ENCODE results near the gene PLP2.

PLP2 gene

DNA sequence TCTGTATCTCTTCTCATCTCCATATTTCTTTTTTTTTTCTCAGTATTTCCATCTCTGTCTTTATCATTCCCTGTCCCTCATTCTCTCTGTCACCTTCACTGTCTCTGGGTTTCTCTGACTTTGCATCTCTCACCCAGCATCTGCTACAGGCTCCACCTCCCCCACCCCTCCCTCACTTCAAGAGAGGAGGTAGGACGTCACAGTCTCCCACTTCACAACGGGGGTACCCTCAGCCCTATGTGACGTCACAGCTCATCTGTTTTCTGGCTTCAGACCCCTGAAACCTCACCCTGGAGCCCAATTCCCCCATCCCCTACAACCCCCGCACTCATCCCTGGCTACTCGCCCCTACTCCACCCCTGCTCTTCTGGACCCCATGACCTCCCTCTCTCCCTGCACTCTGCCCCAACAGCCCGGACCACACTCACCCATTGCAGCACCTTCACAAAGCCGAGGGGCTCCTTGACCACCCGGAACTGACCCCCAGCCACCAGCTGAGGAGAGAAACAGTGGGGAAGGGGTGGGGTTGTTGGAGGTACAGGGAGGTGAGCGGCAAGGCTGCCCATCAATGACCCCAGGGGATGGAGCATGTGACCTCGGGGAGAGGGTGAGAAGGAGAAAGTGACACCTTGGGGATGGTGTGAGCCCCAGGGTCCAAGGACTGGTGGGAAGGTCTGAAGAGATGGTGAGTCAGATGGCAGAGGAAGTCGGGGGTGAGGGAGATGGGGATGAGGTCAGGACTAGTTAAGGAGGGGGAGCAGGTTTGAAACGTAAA is 27.0 kb downstream of the PLP2 start:
- H2AFZ ChIP-seq (ENCODE audit: low read length), result no peak overlapping the region
- H3K9me2 ChIP-seq (replicated peaks; ENCODE audit: low read depth, low read length), result no peaks in the 10 kb centered on the region
- no peaks in the 10 kb centered on the region for H4K20me1 ChIP-seq (ENCODE audit: insufficient read depth, low read length, poor library complexity, severe bottlenecking)
- TF ChIP-seq, protein P1, sequence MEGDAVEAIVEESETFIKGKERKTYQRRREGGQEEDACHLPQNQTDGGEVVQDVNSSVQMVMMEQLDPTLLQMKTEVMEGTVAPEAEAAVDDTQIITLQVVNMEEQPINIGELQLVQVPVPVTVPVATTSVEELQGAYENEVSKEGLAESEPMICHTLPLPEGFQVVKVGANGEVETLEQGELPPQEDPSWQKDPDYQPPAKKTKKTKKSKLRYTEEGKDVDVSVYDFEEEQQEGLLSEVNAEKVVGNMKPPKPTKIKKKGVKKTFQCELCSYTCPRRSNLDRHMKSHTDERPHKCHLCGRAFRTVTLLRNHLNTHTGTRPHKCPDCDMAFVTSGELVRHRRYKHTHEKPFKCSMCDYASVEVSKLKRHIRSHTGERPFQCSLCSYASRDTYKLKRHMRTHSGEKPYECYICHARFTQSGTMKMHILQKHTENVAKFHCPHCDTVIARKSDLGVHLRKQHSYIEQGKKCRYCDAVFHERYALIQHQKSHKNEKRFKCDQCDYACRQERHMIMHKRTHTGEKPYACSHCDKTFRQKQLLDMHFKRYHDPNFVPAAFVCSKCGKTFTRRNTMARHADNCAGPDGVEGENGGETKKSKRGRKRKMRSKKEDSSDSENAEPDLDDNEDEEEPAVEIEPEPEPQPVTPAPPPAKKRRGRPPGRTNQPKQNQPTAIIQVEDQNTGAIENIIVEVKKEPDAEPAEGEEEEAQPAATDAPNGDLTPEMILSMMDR (conservative IDR thresholded peaks at IDR 0.05; ENCODE audit: low read length), result no peak
- no peak for TF ChIP-seq EZH2phosphoT487 (IDR thresholded peaks at IDR 0.05; ENCODE audit: borderline replicate concordance)
- no peaks in the 10 kb centered on the region for H3K79me2 ChIP-seq (ENCODE audit: insufficient read depth, low read length)
- H3K27me3 ChIP-seq (ENCODE audit: insufficient read depth, low read length, poor library complexity, severe bottlenecking), result peaks cover 7% of the 10 kb centered on the region
- no peaks in the 10 kb centered on the region for H3F3A ChIP-seq (ENCODE audit: low read depth)
- no peak overlapping the region for H3K4me2 ChIP-seq (ENCODE audit: low read depth, low read length, poor library complexity, severe bottlenecking)
- H3K9me3 ChIP-seq (ENCODE audit: insufficient read depth, low read depth, low read length), result no peaks in the 10 kb centered on the region
- H3K9ac ChIP-seq (ENCODE audit: low read depth, low read length, poor library complexity, severe bottlenecking), result no peak overlapping the region
- no peak overlapping the region for H3K4me3 ChIP-seq (ENCODE audit: low read length, poor library complexity, severe bottlenecking)
- H3K36me3 ChIP-seq (ENCODE audit: insufficient read depth, low read length), result no peaks in the 10 kb centered on the region
- no peaks in the 10 kb centered on the region for H3K4me1 ChIP-seq (ENCODE audit: insufficient read depth, low read length, poor library complexity, severe bottlenecking)

DNA sequence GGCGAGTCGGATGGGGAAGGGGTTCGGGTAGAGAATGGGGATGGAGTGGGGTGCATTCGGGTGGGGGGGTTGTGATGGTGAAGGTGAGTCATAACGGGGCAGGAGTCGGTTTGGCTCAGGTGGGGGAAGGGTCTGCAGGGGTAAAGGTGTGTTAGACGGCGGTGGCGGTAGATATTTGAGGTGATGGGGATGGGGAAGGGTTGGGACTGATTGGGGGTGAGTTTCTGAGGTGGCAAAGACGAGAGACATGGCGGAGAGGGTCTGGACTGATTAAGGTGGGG is 27.6 kb downstream of the PLP2 start:
- H3K9me3 ChIP-seq (ENCODE audit: insufficient read depth, low read depth, low read length), result no peaks in the 10 kb centered on the region
- H2AFZ ChIP-seq (ENCODE audit: low read length), result no peak overlapping the region
- no peaks in the 10 kb centered on the region for H3K9me2 ChIP-seq (replicated peaks; ENCODE audit: low read depth, low read length)
- peaks cover 13% of the 10 kb centered on the region for H3K27me3 ChIP-seq (ENCODE audit: insufficient read depth, low read length, poor library complexity, severe bottlenecking)
- no peak overlapping the region for H3K4me2 ChIP-seq (ENCODE audit: low read depth, low read length, poor library complexity, severe bottlenecking)
- TF ChIP-seq, protein P1 (conservative IDR thresholded peaks at IDR 0.05; ENCODE audit: low read length), result no peak
- TF ChIP-seq EZH2phosphoT487 (IDR thresholded peaks at IDR 0.05; ENCODE audit: borderline replicate concordance), result no peak
- H3K79me2 ChIP-seq (ENCODE audit: insufficient read depth, low read length), result no peaks in the 10 kb centered on the region
- no peak overlapping the region for H3K4me3 ChIP-seq (ENCODE audit: low read length, poor library complexity, severe bottlenecking)
- no peaks in the 10 kb centered on the region for H4K20me1 ChIP-seq (ENCODE audit: insufficient read depth, low read length, poor library complexity, severe bottlenecking)
- no peaks in the 10 kb centered on the region for H3K4me1 ChIP-seq (ENCODE audit: insufficient read depth, low read length, poor library complexity, severe bottlenecking)
- no peaks in the 10 kb centered on the region for H3K36me3 ChIP-seq (ENCODE audit: insufficient read depth, low read length)
- no peaks in the 10 kb centered on the region for H3F3A ChIP-seq (ENCODE audit: low read depth)
- no peak overlapping the region for H3K9ac ChIP-seq (ENCODE audit: low read depth, low read length, poor library complexity, severe bottlenecking)

DNA sequence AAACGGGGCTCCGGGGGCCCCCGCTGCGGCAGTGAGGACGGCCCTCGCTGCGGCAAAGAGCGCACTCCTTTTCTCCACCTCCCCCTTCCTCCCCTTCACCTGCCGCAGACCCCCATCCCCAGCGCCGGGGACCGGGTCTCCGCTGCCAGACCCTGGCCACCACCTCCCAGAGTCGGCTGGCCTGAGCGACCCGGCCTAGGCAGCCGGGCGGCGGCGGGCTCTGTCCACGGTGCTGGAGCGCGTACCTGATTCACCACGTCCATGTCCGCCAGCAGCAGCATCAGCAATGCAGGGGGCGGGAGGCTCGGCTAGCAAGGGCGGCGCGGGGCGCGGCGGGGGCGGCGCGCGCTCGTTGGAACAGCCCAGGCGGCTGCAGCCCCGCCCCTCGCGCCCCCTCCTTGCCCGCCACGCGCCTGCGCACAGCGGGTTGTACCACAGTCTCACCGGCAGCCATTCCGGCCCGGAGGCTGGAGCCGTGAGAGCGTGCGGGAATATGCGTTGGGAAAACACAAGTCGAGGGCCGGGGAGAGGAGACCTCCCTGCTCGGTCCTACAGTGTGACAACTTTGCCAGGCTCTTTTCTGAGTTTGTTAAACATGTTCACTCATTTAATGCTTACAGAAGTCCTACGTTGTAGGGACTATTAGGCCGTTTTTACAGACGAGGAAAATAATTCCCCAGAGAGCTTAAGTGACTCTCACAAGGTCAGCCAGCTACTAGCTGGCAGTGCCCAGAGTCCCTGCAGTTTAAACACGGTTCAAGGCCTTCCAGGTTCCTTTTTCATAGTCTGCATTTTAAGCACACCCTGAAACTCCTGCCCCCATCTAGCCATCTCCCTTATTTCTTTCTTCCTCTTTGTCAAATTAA is 28.4 kb downstream of the PLP2 start, which contains the start of gene SYP:
SYP (minus strand) TSS at position 288 of the 866 bp plus-strand sequence; CDS start at position 281, 7 bp downstream.
- no peaks in the 10 kb centered on the region for H3K36me3 ChIP-seq (ENCODE audit: insufficient read depth, low read length)
- no peaks in the 10 kb centered on the region for H3K9me3 ChIP-seq (ENCODE audit: insufficient read depth, low read depth, low read length)
- peak within 1 kb of the TSS; percentile 67 for H3K9ac ChIP-seq (ENCODE audit: low read depth, low read length, poor library complexity, severe bottlenecking)
- peak within 1 kb of the TSS; percentile 74 for H3K4me3 ChIP-seq (ENCODE audit: low read length, poor library complexity, severe bottlenecking)
- no peaks in the 10 kb centered on the region for H3K9me2 ChIP-seq (replicated peaks; ENCODE audit: low read depth, low read length)
- no peaks in the 10 kb centered on the region for H3F3A ChIP-seq (ENCODE audit: low read depth)
- H2AFZ ChIP-seq (ENCODE audit: low read length), result peak within 1 kb of the TSS; percentile 81
- peaks cover 18% of the 10 kb centered on the region for H3K27me3 ChIP-seq (ENCODE audit: insufficient read depth, low read length, poor library complexity, severe bottlenecking)
- no peaks in the 10 kb centered on the region for H4K20me1 ChIP-seq (ENCODE audit: insufficient read depth, low read length, poor library complexity, severe bottlenecking)
- no peaks in the 10 kb centered on the region for H3K79me2 ChIP-seq (ENCODE audit: insufficient read depth, low read length)
- H3K4me1 ChIP-seq (ENCODE audit: insufficient read depth, low read length, poor library complexity, severe bottlenecking), result no peaks in the 10 kb centered on the region
- H3K4me2 ChIP-seq (ENCODE audit: low read depth, low read length, poor library complexity, severe bottlenecking), result peak within 1 kb of the TSS; percentile 81
- TF ChIP-seq, protein P1 (conservative IDR thresholded peaks at IDR 0.05; ENCODE audit: low read length), result no peak
- TF ChIP-seq EZH2phosphoT487 (IDR thresholded peaks at IDR 0.05; ENCODE audit: borderline replicate concordance), result no peak

Measured in Loucy (cell line).